ENCODE results near the gene PKD1L1.

The PKD1L1 gene

DNA sequence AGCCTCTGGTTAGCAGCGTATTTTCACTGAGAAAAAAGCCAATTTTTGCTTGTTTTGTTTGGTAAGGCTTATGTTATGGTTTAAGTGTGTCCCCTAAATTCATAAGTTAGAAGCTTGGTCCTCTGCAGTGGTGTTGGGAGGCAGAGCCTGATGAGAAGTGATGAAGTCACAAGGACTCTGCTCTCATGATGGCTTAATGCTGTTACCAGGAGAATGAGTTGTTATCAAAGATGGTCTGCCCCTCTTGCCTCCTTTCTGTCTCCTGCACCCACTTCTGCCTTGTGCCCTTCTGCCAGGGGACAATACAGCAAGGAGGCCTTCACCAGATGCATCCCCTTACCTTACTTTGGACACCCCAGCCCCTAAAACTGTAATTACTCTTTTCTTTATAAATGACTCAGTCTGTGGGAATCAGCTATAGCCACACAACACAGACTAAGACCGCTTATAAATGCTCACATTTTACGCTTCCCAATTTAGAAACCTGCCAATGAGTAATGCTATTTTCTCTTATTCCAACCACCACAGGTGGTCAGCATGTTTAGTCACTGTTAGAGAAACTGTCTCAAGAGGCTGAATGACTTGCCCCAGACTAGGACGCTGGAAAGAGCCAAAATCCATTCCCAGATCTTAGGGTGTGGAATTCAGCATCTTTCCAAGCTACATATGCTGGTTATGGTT lies 6.1 kb upstream of the PKD1L1 start:
- TF ChIP-seq, protein P1, sequence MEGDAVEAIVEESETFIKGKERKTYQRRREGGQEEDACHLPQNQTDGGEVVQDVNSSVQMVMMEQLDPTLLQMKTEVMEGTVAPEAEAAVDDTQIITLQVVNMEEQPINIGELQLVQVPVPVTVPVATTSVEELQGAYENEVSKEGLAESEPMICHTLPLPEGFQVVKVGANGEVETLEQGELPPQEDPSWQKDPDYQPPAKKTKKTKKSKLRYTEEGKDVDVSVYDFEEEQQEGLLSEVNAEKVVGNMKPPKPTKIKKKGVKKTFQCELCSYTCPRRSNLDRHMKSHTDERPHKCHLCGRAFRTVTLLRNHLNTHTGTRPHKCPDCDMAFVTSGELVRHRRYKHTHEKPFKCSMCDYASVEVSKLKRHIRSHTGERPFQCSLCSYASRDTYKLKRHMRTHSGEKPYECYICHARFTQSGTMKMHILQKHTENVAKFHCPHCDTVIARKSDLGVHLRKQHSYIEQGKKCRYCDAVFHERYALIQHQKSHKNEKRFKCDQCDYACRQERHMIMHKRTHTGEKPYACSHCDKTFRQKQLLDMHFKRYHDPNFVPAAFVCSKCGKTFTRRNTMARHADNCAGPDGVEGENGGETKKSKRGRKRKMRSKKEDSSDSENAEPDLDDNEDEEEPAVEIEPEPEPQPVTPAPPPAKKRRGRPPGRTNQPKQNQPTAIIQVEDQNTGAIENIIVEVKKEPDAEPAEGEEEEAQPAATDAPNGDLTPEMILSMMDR (conservative IDR thresholded peaks at IDR 0.05): no peak
- H3K27ac ChIP-seq: no peak overlapping the region

DNA sequence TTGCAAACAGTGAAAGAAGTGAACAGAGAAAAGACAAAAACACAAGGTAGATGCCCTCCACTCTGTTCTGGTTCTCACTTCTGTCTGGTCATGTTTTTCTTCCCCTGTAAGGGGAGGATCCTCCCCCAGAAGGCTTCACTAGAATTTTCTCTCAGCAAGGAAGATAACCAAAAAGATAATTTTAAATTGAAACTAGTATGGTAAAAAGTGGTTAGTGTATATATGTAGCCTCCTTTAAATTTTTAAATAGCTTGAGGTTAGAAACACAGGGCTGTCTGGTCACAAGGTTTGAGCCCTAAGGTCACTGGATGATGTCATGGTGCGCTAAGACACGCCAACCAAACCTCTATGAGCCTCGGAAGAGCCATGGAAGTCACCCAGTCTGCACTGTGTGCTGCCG lies 5.6 kb upstream of the PKD1L1 start:
- TF ChIP-seq, protein P1 (conservative IDR thresholded peaks at IDR 0.05): no peak
- H3K27ac ChIP-seq: no peak overlapping the region

DNA sequence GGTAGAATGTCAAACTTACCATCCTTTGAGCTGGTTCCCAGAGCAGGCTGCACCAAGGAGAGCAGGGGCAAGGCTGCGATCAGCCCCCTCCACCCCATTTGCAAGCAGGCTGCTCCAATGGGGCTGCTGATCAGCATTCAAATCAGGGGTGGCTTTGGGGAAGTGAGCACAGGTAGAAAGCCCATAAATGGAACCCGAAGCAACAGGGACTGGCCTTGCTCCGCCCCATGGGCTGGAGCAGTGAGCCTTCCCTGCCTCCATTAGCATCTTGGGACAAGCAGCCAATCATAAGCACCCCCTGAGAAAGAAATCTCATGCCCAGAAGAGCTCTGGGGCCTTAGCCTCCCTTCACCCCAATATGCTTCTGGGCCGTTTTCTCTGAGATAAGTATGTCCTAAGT lies 4.0 kb upstream of the PKD1L1 start:
- peak overlapping the region; percentile 75 for H3K27ac ChIP-seq
- TF ChIP-seq, protein P1 (conservative IDR thresholded peaks at IDR 0.05): no peak

DNA sequence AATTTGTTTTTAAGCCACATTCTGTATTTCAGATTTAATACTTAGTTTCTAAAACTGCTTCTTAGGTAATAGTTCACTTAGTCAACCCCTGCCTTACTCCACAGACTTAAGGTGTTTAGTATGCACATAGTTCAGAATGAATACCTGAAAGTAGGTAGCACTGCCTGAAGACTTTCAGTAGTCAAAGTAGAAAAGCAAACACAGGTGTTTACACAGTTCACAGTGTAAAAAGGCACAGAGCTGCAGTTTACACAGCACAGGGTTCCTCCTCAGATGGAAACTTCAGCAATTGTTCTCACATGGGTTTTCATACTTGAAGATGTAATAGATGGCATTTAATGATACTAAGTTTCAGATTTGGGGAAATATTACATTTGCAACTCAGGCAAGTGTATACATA lies 3.1 kb upstream of the PKD1L1 start:
- peak overlapping the region; percentile 75 for H3K27ac ChIP-seq
- TF ChIP-seq, protein P1 (conservative IDR thresholded peaks at IDR 0.05): no peak

DNA sequence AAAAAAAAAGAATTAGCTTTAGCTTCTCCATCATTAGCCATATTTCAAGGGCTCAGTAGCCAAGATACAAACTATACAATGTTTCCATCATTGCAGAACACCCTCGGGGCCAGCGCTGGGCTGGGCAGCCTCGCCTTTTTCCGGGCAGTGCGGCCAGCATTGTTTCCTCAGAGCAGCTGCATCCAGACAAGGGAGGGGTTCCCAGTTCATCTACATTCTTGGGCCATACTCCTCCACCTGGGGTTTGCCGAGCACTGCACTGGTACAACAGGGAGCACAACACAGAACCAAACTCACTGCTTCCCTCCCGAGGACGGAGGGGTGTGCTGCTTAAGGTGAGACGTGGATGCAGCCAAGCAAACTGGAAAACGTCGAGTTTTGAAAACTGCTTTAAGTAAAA lies 2.4 kb upstream of the PKD1L1 start:
- H3K27ac ChIP-seq: peak overlapping the region; percentile 75
- TF ChIP-seq, protein P1 (conservative IDR thresholded peaks at IDR 0.05): no peak

DNA sequence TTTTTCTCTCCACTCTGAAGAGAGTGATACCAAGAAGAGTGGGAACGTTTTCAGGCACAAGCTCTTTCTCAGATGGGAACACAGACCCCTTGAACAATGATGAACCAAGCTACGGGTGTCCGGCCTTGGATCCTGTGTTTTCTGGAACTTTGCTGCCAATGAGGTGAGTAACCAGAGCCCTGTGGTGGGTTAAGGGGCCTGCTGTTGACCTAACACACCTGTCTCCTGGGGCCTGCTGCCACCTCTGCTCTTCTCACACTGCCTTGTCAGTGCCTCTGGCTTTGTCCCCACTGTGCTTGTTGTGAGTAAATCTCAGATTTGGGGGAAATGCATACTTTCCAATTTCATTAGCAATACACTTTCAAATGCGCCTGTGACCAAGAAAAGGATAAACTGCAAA lies 1.4 kb upstream of the PKD1L1 start:
- TF ChIP-seq, protein P1 (conservative IDR thresholded peaks at IDR 0.05): no peak

DNA sequence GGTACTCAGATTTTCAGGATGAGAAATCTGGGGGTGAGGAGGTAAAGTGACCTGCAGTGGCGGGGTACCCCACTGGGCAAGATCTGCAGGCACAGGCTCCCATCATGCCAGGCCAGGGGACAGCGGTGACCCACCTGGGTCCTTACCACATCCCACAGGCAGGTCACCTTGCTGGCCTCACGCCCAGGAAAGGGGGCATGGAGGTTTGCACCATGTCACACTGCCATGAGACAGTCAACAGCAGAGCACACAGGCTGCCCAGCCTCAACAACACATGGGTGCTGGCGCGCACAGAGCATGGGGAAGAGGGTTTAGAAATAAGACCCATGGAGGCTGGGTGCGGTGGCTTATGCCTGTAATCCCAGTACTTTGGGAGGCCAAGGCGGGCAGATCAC lies 914 bp downstream of the PKD1L1 start:
- H3K27ac ChIP-seq: no peak overlapping the region
- TF ChIP-seq, protein P1 (conservative IDR thresholded peaks at IDR 0.05): no peak

More for the DNA sequence above, 1.4 kb upstream of the PKD1L1 start:
- peak overlapping the region; percentile 75; the same call in 1 of the 2 replicates for H3K27ac ChIP-seq

Data from VCaP (cell line).